ENCODE measurements around the gene GNGT1.
"Not testable (repeated sequence)": the region's sequence is repeated elsewhere in the genome, so short reads cannot be mapped to it uniquely, and the experiment has no call there.

DNA sequence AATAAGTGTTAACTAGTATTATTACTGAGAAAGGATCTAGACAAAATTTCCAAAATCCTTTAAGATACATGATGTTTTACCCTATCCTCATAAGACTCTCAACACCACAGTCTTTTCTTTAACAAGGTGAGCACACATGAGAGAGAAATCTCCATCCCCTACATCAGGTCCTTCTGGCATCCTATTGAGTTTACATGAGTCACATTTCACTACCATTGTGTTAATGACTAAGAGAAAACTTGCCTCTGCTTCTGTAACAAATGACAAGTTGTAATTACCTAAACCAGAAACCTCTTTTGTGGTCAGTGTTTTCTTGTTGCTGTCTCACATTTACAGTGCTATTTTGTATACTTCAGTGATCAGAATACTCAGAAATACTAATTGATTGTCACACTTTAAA is 5.3 kb downstream of the GNGT1 start:
- not testable (repeated sequence) for TF ChIP-seq EZH2 (IDR thresholded peaks at IDR 0.05; ENCODE audit: insufficient read depth, poor library complexity, severe bottlenecking); EZH2phosphoT487 (IDR thresholded peaks at IDR 0.05; ENCODE audit: insufficient read depth, low read depth)
